DMS53 (cell line): ENCODE data around the gene MKLN1.

Experiments used
- DNase-seq: peaks from one replicate; lab custom pipeline; 2025; lab: John Stamatoyannopoulos, UW

MKLN1 gene

GRCh38 chr7:131466735-131467365, 139.2 kb downstream of the MKLN1 start:
- DNase-seq, result no peak

- DNase-seq, result no peak
Observed at GRCh38 chr7:131467788-131468187, 140.1 kb downstream of the MKLN1 start.

GRCh38 chr7:131471250-131472004, 143.8 kb downstream of the MKLN1 start:
- no peak for DNase-seq

- DNase-seq, result no peak
Observed at GRCh38 chr7:131476740-131477139, 149.1 kb downstream of the MKLN1 start.

- DNase-seq, result peak; percentile 73
Observed at GRCh38 chr7:131480384-131481315, 153.0 kb downstream of the MKLN1 start.

- DNase-seq, result no peak
Observed at GRCh38 chr7:131482800-131483199, 155.1 kb downstream of the MKLN1 start.

- DNase-seq, result no peak
Observed at GRCh38 chr7:131483586-131483985, 155.9 kb downstream of the MKLN1 start.

GRCh38 chr7:131486346-131486745, 158.7 kb downstream of the MKLN1 start:
- no peak for DNase-seq

- no peak for DNase-seq
Observed at GRCh38 chr7:131487217-131487616, 159.5 kb downstream of the MKLN1 start.

GRCh38 chr7:131488361-131488760, 160.7 kb downstream of the MKLN1 start:
- peak; percentile 27 for DNase-seq

- no peak for DNase-seq
Observed at GRCh38 chr7:131489196-131489595, 161.5 kb downstream of the MKLN1 start.

- DNase-seq, result no peak
Observed at GRCh38 chr7:131489881-131490280, 162.2 kb downstream of the MKLN1 start.

- no peak for DNase-seq
Observed at GRCh38 chr7:131493081-131493480, 165.4 kb downstream of the MKLN1 start.

- DNase-seq, result no peak
Observed at GRCh38 chr7:131493581-131493980, 165.9 kb downstream of the MKLN1 start.

- DNase-seq, result no peak
Observed at GRCh38 chr7:131494182-131494581, 166.5 kb downstream of the MKLN1 start.

GRCh38 chr7:131495669-131496498, 168.2 kb downstream of the MKLN1 start:
- DNase-seq, result no peak

- DNase-seq, result no peak
Observed at GRCh38 chr7:131497454-131497853, 169.8 kb downstream of the MKLN1 start.

GRCh38 chr7:131498237-131498885, 170.7 kb downstream of the MKLN1 start:
- DNase-seq, result no peak

GRCh38 chr7:131499801-131500200, 172.1 kb downstream of the MKLN1 start:
- DNase-seq, result no peak

GRCh38 chr7:131500357-131500756, 172.7 kb downstream of the MKLN1 start:
- DNase-seq, result no peak

GRCh38 chr7:131501422-131501821, 173.7 kb downstream of the MKLN1 start:
- DNase-seq, result no peak
